GM21737 (cell line): ENCODE data around the gene TAF6L.
"Not testable (repeated sequence)": the region's sequence is repeated elsewhere in the genome, so short reads cannot be mapped to it uniquely, and the experiment has no call there.

Source experiments
- ATAC-seq: cut with Tn5 transposase; IDR thresholded peaks from one replicate; pipeline ENCODE4 v1.9.1; 2021; ENCODE audit warnings: mild to moderate bottlenecking, moderate library complexity; ENCODE audit not compliant: unreplicated experiment

TAF6L gene

DNA sequence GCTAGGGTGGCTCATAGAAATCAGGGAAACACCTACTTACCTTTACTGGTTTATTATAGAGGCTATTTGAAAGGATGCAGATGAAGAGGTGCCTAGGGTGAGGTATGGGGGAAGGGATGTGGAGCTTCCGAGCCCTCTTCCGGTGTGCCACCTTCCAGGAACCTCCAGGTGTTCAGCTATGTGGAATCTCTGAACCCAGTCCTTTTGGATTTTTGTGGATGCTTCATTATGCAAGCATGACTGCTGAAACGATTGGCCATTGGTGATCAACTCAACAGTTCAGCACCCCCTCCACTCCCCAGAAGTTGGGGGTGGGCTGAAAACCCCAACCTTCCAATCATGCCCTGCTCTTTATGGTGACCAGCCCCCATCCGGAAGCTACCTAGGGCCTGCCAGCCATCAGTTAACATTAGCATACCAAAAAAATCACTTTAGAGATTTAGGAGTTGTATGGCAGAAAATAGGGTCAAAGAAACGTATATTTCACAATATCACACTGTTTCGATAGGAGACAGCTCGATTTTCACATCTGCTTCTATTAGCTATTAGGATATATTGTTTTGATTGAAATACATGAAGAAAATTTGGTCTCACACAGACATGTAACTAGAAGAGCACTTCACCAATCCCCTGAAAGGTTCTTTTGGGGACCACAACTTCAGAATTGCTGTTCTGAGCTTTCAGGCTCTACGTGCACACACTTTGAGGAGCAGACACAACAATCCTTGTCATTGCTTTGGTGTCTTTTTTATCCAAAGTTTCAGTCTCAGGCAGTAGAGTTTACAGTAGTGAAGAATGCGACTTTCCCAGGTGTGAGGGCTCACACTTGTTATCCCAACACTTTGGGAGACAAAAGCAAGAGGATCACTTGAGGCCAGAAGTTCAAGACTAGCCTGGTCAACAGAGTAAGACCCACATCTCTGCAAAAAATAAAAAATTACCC is 13.1 kb upstream of the TAF6L start:
- ATAC-seq, result no peak

- not testable (repeated sequence) for ATAC-seq
These were observed 10.3 kb upstream of the TAF6L start for GRCh38 chr11:62760867-62761227.

- no peak for ATAC-seq
These were observed 435 bp upstream of the TAF6L start for GRCh38 chr11:62770778-62771143.

GRCh38 chr11:62774407-62774806 is 3.2 kb downstream of the TAF6L start:
- no peak for ATAC-seq

- ATAC-seq, result no peak
These were observed 4.5 kb downstream of the TAF6L start for GRCh38 chr11:62775646-62776045.

GRCh38 chr11:62777389-62777788 is 6.2 kb downstream of the TAF6L start:
- ATAC-seq, result no peak

GRCh38 chr11:62778441-62778840 is 7.2 kb downstream of the TAF6L start:
- ATAC-seq, result no peak

DNA sequence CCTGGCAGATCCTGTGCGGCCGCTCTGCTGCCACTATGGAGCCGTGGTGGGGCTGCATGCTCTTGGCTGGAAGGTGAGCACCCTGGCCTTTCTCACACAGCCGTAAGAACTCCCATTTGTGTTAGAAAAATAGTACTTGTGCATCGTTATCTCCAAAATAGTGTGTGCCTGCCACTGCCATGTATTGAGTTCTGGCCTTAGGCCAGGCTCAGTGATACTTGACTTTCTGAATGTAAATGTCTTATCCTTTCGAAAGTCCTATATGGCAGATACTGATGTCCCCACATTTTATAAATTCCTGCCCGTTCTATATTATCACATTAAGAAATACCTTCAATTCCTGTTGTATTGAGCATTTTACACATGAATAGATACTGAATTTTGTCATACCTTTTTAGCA is 11.6 kb downstream of the TAF6L start:
- no peak for ATAC-seq

GRCh38 chr11:62786318-62787004 is 15.3 kb downstream of the TAF6L start:
- ATAC-seq, result peak; percentile 51

DNA sequence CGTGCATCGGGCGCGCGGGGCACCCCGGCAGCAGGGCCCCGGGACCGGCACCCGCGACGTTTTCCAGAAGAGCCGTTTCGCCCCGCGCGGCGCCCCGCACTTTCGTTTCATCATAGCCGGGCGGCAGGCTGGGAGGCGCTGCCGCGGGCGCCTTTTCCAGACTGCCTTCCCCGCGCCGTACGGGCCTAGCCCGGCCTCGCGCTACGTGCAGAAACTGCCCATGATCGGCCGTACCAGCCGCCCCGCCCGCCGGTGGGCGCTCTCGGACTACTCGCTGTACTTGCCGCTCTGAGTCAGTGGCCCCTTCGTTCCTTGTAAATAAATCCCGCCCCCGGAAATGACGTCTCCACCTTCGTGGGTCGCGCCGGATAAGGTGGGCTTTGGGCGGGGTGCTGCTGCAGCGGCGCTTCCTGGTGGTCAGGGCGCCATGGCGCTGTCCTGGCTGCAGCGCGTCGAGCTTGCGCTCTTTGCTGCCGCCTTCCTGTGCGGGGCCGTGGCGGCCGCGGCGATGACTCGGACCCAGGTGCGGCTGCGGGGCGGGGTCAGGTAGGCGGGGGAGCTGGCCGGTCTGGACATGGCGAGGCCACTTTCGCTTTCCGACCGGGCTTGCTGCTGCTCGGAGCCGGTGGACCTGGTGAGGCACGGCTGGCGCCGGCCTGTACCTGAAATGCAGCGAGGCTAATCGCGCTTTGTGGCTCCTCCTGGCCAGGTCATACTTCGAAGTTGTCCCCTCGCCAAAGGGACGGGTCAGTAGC is 16.0 kb downstream of the TAF6L start, which contains the start of gene TMEM179B:
TMEM179B (plus strand) TSS at position 398 of the 755 bp plus-strand sequence; CDS start at position 428, 30 bp downstream.
- peak; percentile 61 for ATAC-seq

DNA sequence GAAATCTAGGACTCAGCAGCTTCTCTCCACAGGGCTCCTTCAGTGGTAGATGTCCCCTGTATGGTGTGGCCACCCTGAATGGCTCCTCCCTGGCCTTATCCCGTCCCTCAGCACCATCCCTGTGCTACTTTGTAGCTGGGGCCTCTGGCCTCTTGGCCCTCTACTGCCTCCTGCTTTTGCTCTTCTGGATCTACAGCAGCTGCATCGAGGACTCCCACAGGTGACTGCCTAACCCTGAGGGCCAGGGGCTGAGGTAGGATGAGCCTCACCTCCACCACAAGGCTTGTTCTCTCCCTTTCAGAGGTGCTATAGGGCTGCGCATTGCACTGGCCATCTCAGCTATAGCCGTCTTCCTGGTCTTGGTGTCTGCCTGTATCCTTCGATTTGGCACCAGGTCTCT is 17.8 kb downstream of the TAF6L start:
- no peak for ATAC-seq

DNA sequence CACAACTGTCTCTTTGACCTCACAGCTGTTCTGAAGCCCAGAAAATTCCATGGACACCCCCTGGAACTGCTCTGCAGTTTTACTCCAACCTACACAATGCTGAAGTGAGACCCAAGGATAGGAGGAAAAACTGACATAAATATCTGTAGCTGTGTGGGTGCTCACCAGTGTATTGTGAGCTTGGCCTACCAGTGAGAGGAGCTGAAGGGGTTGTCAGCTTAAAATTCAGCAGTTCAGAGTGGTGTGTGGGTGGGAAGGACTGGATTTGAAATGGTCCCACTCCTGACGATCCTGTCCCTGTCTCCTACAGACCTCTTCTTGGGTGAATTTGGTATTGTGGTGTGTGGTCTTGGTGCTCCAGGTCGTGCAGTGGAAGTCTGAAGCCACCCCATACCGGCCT is 18.4 kb downstream of the TAF6L start:
- ATAC-seq, result no peak

- peak; percentile 53 for ATAC-seq
These were observed 20.5 kb downstream of the TAF6L start, which contains the start of gene TMEM223 for GRCh38 chr11:62791501-62792201. Gene TMEM223, minus strand, starts transcription at chr11:62792006. Its CDS starts 12 bp downstream, at chr11:62791994.

- ATAC-seq, result no peak
These were observed 21.0 kb downstream of the TAF6L start for GRCh38 chr11:62792202-62792575.

DNA sequence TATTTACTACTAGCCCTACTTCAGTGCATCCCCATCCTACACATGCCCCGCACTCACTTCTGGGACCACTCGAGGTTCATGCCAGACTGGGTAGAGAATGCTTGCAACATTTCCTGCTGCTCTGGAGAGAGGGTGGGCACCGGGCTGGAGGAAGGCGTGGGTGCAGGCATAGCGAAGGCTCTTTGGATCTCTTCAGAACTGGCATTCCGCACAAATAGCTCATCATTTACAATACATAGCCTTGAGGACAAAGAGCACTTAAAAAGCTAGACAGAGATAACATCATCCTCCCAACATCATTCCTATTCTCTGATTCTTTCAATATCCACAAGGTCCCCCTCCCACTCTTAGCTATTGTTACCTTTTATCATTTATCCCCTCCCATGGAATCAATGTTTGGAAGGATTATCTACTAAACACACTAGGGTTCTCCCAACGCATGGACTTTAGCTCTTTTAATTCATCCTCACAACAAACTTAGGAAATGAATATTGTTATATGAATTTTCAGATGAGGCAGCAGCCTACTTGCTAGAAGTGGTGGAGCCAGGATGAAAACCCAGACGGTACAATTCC is 23.1 kb downstream of the TAF6L start:
- ATAC-seq, result no peak

DNA sequence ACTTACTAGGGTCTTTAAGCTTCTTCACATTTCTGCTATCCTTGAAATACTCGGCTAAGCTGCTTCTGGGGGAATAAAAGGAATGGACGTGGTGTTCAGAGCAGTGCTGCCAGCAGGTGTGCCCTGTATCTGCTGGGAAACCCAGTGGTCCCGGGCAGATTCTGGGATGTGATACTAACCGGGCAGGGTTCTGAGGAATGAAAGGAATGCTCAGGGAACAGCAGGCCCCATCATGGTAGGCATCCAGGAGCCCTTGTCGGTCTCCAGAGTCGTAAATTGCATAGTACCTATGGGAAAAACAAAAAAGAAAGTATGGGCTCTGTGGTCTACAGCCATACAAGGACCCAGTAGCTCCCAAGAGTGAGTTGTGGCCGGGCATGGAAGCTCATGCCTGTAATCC is 25.1 kb downstream of the TAF6L start:
- no peak for ATAC-seq

- no peak for ATAC-seq
These were observed 28.3 kb downstream of the TAF6L start for GRCh38 chr11:62799486-62799885.

- ATAC-seq, result no peak
These were observed 29.9 kb downstream of the TAF6L start for GRCh38 chr11:62801071-62801470.

DNA sequence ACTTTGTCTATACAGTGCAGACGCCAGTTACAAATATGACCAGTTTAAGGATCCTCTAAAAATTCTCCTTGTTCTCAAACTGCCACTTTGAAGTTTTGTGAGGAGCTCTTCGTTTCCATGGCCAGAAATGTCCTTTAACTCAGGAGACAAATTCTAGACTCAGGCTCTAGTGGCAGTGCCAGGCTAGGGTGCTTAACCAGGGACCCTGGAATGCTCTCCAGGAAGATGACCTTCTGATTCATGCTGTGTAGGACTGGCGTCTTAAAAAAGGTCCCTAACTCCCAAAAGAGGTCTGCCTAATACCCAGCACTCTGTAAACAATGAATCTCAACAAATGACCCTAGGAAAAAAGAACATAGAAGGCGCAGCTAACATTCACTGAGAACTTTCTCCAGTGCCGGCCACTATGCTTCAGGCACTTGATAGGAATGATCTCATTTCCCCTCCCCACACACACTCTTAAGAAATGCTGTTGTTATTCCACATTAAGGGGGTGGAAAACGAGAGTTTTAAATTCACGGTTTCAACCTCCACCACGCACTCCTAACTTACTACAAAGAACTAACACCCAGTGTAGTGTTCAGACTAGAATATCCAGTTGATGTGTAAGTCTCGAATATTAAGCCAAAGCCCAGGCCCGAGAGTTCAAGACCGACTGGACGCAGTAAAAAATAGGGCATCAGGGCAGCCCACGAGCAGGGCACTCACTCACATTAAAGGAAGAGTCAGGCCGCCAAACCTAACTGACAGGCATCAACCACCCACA is 33.3 kb downstream of the TAF6L start:
- no peak for ATAC-seq
